ENCODE data around the gene METTL25. TPM values are rescaled to one million over a fixed set of nuclear protein-coding genes. Genes with fewer than 3 reads are reported as not detected.

METTL25 gene
- total RNA-seq, 1 donor from 2014 or later, result 11.9 TPM

DNA sequence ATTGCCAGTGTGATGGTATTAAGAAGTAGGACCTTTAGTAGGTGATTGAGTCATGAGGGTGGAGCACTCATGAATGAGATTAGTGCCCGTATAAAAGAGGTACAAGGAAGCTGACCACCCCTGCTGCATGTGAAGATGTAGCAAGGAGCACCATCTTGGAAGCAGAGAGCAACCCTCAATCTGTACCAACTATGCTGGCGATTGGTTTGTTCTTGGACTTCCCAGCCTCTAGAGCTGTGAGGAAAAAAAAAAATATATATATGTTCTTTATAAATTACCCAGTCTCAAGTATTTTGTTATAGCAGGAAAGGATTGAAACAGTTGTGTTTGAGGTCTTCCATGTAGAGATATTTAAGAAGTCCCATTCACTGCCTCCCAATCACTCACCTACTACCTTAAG is 16.9 kb downstream of the METTL25 start:
- Mint-ChIP-seq H3K4me3 (no peak overlapping the region), H3K27me3 (ENCODE audit: low read depth) (no peaks in the 10 kb centered on the region), H3K4me1 (no peaks in the 10 kb centered on the region), H3K9me3 (peaks cover 34% of the 10 kb centered on the region), H3K27ac (no peak overlapping the region), H3K36me3 (peaks cover 40% of the 10 kb centered on the region)
- TF ChIP-seq, protein P1, sequence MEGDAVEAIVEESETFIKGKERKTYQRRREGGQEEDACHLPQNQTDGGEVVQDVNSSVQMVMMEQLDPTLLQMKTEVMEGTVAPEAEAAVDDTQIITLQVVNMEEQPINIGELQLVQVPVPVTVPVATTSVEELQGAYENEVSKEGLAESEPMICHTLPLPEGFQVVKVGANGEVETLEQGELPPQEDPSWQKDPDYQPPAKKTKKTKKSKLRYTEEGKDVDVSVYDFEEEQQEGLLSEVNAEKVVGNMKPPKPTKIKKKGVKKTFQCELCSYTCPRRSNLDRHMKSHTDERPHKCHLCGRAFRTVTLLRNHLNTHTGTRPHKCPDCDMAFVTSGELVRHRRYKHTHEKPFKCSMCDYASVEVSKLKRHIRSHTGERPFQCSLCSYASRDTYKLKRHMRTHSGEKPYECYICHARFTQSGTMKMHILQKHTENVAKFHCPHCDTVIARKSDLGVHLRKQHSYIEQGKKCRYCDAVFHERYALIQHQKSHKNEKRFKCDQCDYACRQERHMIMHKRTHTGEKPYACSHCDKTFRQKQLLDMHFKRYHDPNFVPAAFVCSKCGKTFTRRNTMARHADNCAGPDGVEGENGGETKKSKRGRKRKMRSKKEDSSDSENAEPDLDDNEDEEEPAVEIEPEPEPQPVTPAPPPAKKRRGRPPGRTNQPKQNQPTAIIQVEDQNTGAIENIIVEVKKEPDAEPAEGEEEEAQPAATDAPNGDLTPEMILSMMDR (IDR thresholded peaks at IDR 0.05; ENCODE audit: unreplicated experiment), result no peak
- no peak for DNase-seq (ENCODE audit: low spot score in 2 of 2, unreplicated experiment in 2 of 2)

DNA sequence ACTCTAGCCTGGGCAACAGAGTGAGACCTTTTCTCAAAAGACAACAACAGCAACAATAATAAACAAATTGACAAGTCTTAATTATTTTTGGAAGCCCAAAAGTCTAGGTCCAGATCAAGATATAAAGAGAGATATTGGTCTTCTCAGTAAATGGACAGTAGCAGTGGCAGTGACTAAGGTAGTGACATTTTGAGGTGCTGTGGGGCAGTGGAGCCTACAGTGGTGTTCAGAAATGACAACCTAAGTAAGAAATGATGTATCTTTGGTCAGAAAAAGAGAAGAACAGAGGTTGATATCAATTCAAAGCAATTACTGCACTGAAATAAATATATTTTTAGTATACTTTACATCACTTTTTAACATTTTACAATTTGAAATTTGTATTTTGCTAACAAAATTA is 20.7 kb downstream of the METTL25 start:
- H3K4me3 Mint-ChIP-seq, result no peak overlapping the region
- no peaks in the 10 kb centered on the region for H3K27me3 Mint-ChIP-seq (ENCODE audit: low read depth)
- H3K9me3 Mint-ChIP-seq, result peaks cover 10% of the 10 kb centered on the region
- H3K27ac Mint-ChIP-seq, result no peak overlapping the region
- H3K4me1 Mint-ChIP-seq, result no peaks in the 10 kb centered on the region
- TF ChIP-seq, protein P1 (IDR thresholded peaks at IDR 0.05; ENCODE audit: unreplicated experiment), result no peak
- DNase-seq (ENCODE audit: low spot score in 2 of 2, unreplicated experiment in 2 of 2), result no peak
- peaks cover 8% of the 10 kb centered on the region for H3K36me3 Mint-ChIP-seq

DNA sequence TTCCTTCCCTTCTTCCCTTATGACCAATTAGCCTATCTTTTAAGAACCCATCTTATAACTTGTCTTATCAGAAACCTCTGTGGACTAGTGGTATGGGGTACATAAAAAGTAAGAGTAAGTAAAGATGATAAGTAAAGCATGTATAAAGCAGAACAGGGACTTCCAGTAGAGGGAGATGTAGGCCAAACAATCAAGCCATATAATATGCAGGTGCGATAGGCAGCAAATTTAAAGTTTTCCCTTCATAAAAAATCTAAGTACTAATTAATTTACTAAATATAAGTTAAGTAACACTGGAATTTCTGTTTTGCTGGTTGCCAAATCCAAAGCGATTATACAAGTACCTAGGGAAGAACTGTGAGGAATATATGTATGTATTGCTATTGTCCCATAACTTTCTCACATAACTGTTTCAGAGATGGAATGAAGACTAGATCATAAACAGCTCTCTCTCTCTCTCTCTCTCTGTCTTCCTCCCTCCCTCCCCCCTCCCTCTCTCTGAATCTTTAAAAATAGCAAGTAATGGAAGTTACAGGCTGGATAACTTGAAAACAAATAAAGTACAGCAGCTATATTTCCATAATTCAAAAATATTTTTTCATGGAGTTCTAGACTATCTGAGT is 25.7 kb downstream of the METTL25 start:
- H3K36me3 Mint-ChIP-seq, result no peaks in the 10 kb centered on the region
- H3K27ac Mint-ChIP-seq, result no peak overlapping the region
- H3K27me3 Mint-ChIP-seq (ENCODE audit: low read depth), result no peaks in the 10 kb centered on the region
- H3K4me3 Mint-ChIP-seq, result no peak overlapping the region
- no peaks in the 10 kb centered on the region for H3K9me3 Mint-ChIP-seq
- TF ChIP-seq, protein P1 (IDR thresholded peaks at IDR 0.05; ENCODE audit: unreplicated experiment), result peak; percentile 29
- H3K4me1 Mint-ChIP-seq, result peaks cover 2% of the 10 kb centered on the region
- no peak for DNase-seq (ENCODE audit: low spot score in 2 of 2, unreplicated experiment in 2 of 2)

DNA sequence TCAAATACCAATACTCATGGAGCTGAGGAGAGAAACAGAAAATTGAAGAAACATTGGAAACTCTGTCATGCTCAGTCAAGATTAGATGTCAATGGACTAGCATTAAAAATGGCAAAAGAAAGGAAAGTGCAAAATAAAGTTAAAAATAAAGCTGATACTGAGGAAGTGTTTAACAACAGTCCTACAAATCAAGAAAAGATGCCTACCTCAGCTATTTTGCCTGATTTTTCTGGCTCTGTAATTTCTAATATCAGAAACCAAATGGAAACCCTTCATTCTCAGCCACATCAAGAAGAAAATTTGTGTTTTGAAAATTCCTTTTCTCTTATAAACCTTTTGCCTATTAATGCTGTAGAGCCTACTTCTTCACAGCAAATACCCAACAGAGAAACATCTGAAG is 40.5 kb downstream of the METTL25 start:
- Mint-ChIP-seq H3K27ac (no peak overlapping the region), H3K9me3 (peaks cover 8% of the 10 kb centered on the region), H3K4me3 (no peak overlapping the region), H3K36me3 (peaks cover 18% of the 10 kb centered on the region), H3K27me3 (ENCODE audit: low read depth) (no peaks in the 10 kb centered on the region), H3K4me1 (no peaks in the 10 kb centered on the region)
- TF ChIP-seq, protein P1 (IDR thresholded peaks at IDR 0.05; ENCODE audit: unreplicated experiment), result no peak
- DNase-seq (ENCODE audit: low spot score in 2 of 2, unreplicated experiment in 2 of 2), result no peak

DNA sequence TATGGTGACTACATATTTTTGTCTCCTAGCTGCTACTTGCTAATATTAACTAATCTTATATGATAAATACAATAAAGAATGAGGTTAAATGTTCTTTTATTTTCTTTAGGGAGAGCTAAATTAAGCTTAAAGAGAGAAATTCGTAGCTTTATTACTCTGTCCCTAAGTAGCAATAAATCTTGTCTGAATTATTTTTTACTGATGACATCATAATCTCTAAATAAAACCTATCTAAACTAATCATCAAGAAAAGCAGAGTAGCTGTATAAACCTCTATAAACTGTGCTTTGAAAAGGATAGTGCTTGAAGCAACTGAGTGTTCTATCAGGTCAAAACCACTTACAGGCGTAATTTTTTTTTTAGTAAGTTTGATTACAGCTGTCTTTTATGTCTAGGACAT is 42.5 kb downstream of the METTL25 start:
- H3K27me3 Mint-ChIP-seq (ENCODE audit: low read depth), result no peaks in the 10 kb centered on the region

More for the DNA sequence above, 42.5 kb downstream of the METTL25 start:
- Mint-ChIP-seq H3K9me3 (peaks cover 7% of the 10 kb centered on the region), H3K4me3 (no peak overlapping the region), H3K36me3 (peaks cover 10% of the 10 kb centered on the region), H3K27ac (no peak overlapping the region), H3K4me1 (no peaks in the 10 kb centered on the region)
- TF ChIP-seq, protein P1 (IDR thresholded peaks at IDR 0.05; ENCODE audit: unreplicated experiment), result no peak
- DNase-seq (ENCODE audit: low spot score in 2 of 2, unreplicated experiment in 2 of 2), result no peak

Data from mesothelial cell of epicardium (in vitro differentiated cells).